HL-60 (cell line): ENCODE results near the gene CSTB.

Experiments used
- DNase-seq, 2 experiments: peaks; one replicate each; pipeline ENCODE4 v3.0.0-alpha.2; 2010 to 2020; ENCODE audit warnings: low read depth in 1 of 2, low spot score in 1 of 2
- H3K27ac ChIP-seq: fragments of 250-450 bp; sonication (Bioruptor Pico); replicated peaks from 2 replicates; pipeline ENCODE4 v1.5.1; 2020; ENCODE audit warnings: mild to moderate bottlenecking, moderate library complexity
- H3K27me3 ChIP-seq: fragments of 250-450 bp; sonication (Bioruptor Pico); 2 replicates; pipeline ENCODE4 v1.5.1; 2021; ENCODE audit warnings: mild to moderate bottlenecking, moderate library complexity; ENCODE audit not compliant: insufficient read depth, poor library complexity, severe bottlenecking
- H3K4me3 ChIP-seq: replicated peaks from 2 replicates; pipeline ENCODE4 v1.5.1; 2011; ENCODE audit warnings: mild to moderate bottlenecking, control low read depth, low read length; ENCODE audit not compliant: insufficient read depth
- CTCF ChIP-seq: IDR thresholded peaks from one replicate; pipeline ENCODE4 v1.5.1; 2011; ENCODE audit warnings: low read length, control low read depth, inconsistent platforms; ENCODE audit not compliant: insufficient read depth
- GABPA ChIP-seq: IDR thresholded peaks from 2 replicates; pipeline ENCODE4 v1.6.1; 2012; ENCODE audit warnings: low read depth
- POLR2AphosphoS5 ChIP-seq: IDR thresholded peaks from 2 replicates; pipeline ENCODE4 v1.6.1; 2012; ENCODE audit warnings: low read depth
- REST ChIP-seq: IDR thresholded peaks from 2 replicates; pipeline ENCODE4 v1.6.1; 2012; ENCODE audit warnings: low read depth; ENCODE audit not compliant: insufficient replicate concordance
- SPI1 ChIP-seq: IDR thresholded peaks from 2 replicates; pipeline ENCODE4 v1.6.1; 2012; ENCODE audit warnings: low read depth, mild to moderate bottlenecking, borderline replicate concordance

CSTB gene

GRCh38 chr21:43736224-43736883 lies 39.8 kb downstream of the CSTB start:
- TF ChIP-seq GABPA, result no peak
- TF ChIP-seq CTCF, result no peak
- no peak for TF ChIP-seq SPI1
- TF ChIP-seq POLR2AphosphoS5, result no peak
- TF ChIP-seq REST, result no peak
- DNase-seq, result no peak
- Histone ChIP-seq H3K27me3 (no peaks in the 10 kb centered on the region), H3K27ac (no peak overlapping the region), H3K4me3 (no peak overlapping the region)

- Histone ChIP-seq H3K27me3 (no peaks in the 10 kb centered on the region), H3K4me3 (no peak overlapping the region), H3K27ac (no peak overlapping the region)
- TF ChIP-seq CTCF (no peak), POLR2AphosphoS5 (no peak), SPI1 (no peak), REST (no peak), GABPA (no peak)
- DNase-seq, result no peak
Measured at GRCh38 chr21:43735236-43736091, 40.6 kb downstream of the CSTB start.

GRCh38 chr21:43734928-43735229 lies 41.2 kb downstream of the CSTB start:
- no peak for TF ChIP-seq CTCF
- TF ChIP-seq GABPA, result no peak
- TF ChIP-seq SPI1, result no peak
- TF ChIP-seq REST, result no peak
- no peak for TF ChIP-seq POLR2AphosphoS5
- Histone ChIP-seq H3K27me3 (no peaks in the 10 kb centered on the region), H3K4me3 (no peak overlapping the region), H3K27ac (no peak overlapping the region)
- DNase-seq, result no peak
